Hepatocyte (in vitro differentiated cells): ENCODE data around the gene MKRN2. TPM values are rescaled to one million over a fixed set of nuclear protein-coding genes. Genes with fewer than 3 reads are reported as not detected.

Experiments used
- DNase-seq: peaks from one replicate; pipeline ENCODE4 v3.0.0-alpha.2; 2016; ENCODE audit warnings: low spot score
- H2AFZ ChIP-seq: fragments of 200-600 bp; sonication (generic); 2 replicates; pipeline ENCODE4 v1.6.0; 2016; ENCODE audit warnings: antibody characterized with exemption, mild to moderate bottlenecking
- H3K27ac ChIP-seq: fragments of 200-600 bp; sonication (generic); 2 replicates; pipeline ENCODE4 v1.5.1; 2016; ENCODE audit warnings: mild to moderate bottlenecking
- H3K27me3 ChIP-seq: fragments of 200-600 bp; sonication (generic); 2 replicates; pipeline ENCODE4 v1.6.1; 2016
- H3K36me3 ChIP-seq: fragments of 200-600 bp; sonication (generic); replicated peaks from 2 replicates; pipeline ENCODE4 v1.5.1; 2016; ENCODE audit warnings: low read depth; ENCODE audit not compliant: insufficient read depth
- H3K4me1 ChIP-seq: fragments of 200-600 bp; sonication (generic); 2 replicates; pipeline ENCODE4 v1.5.1; 2016; ENCODE audit warnings: mild to moderate bottlenecking, moderate library complexity; ENCODE audit not compliant: insufficient read depth
- H3K4me2 ChIP-seq: fragments of 200-600 bp; sonication (generic); 2 replicates; pipeline ENCODE4 v1.6.0; 2016
- H3K4me3 ChIP-seq: fragments of 200-600 bp; sonication (generic); 2 replicates; pipeline ENCODE4 v1.5.1; 2016; ENCODE audit warnings: mild to moderate bottlenecking
- H3K79me2 ChIP-seq: fragments of 200-600 bp; sonication (generic); 2 replicates; pipeline ENCODE4 v1.6.0; 2017; ENCODE audit warnings: mild to moderate bottlenecking
- H3K9me2 ChIP-seq: fragments of 200-600 bp; sonication (generic); replicated peaks from 2 replicates; pipeline ENCODE4 v1.6.0; 2017; ENCODE audit warnings: mild to moderate bottlenecking; ENCODE audit not compliant: insufficient read depth
- H3K9me3 ChIP-seq: fragments of 200-600 bp; sonication (generic); 2 replicates; pipeline ENCODE4 v1.5.1; 2016; ENCODE audit warnings: low read depth, mild to moderate bottlenecking
- H4K20me1 ChIP-seq: fragments of 200-600 bp; sonication (generic); 2 replicates; pipeline ENCODE4 v1.6.0; 2016; ENCODE audit warnings: mild to moderate bottlenecking; ENCODE audit not compliant: insufficient read depth, poor library complexity, severe bottlenecking
- CTCF ChIP-seq: fragments of 200-600 bp; sonication (generic); IDR thresholded peaks from 2 replicates; pipeline ENCODE4 v1.5.1; 2016; ENCODE audit warnings: antibody characterized with exemption, mild to moderate bottlenecking; ENCODE audit not compliant: poor library complexity
- EZH2 ChIP-seq: fragments of 200-600 bp; sonication (generic); IDR thresholded peaks from 2 replicates; pipeline ENCODE4 v1.6.1; 2016; ENCODE audit warnings: antibody characterized with exemption, mild to moderate bottlenecking, borderline replicate concordance
- EZH2phosphoT487 ChIP-seq: fragments of 200-600 bp; sonication (generic); IDR thresholded peaks from one replicate; pipeline ENCODE4 v1.6.1; 2018; ENCODE audit warnings: antibody characterized with exemption, mild to moderate bottlenecking, low read depth, moderate library complexity; ENCODE audit not compliant: unreplicated experiment, severe bottlenecking
- WGBS: methylation state at CpG from one replicate; pipeline ENCODE4 v1.1.6; 2016; ENCODE audit warnings: low lambda C conversion rate; ENCODE audit errors: missing lambda C conversion rate; 5-methylcytosine and 5-hydroxymethylcytosine counted together
- polyA plus RNA-seq: library from polyadenylated mRNA; unstranded; fragments of >200 nt; fragmentation: Nextera tagmentation; extraction: Ambion mirVana; gene quantifications from 2 replicates; pipeline ENCODE4 v1.2.1, GENCODE V29; 2016
- total RNA-seq: library from RNA; depleted of rRNA; stranded (reverse); fragments of >200 nt; gene quantifications from 2 replicates; pipeline ENCODE4 v1.2.3, GENCODE V29; 2014

The MKRN2 gene
- total and polyA plus RNA-seq, 2 experiments from 2014 or later, result 22.6 to 30.1 TPM

- Histone ChIP-seq H3K4me2 (peak overlapping the region; percentile 76), H3K79me2 (peaks cover 53% of the 10 kb centered on the region), H3K36me3 (no peaks in the 10 kb centered on the region), H4K20me1 (peaks cover 46% of the 10 kb centered on the region), H3K9me3 (no peaks in the 10 kb centered on the region), H3K9me2 (no peaks in the 10 kb centered on the region), H3K27me3 (peaks cover 3% of the 10 kb centered on the region), H3K27ac (peak overlapping the region; percentile 99), H3K4me1 (peaks cover 21% of the 10 kb centered on the region), H3K4me3 (peak overlapping the region; percentile 89), H2AFZ (peak overlapping the region; percentile 76)
- 3% methylated on average over 18 of the region's 18 CpGs for WGBS
- DNase-seq, result no peak
- TF ChIP-seq CTCF (peak; percentile 5), EZH2phosphoT487 (no peak)
Measured at GRCh38 chr3:12557473-12558100, 700 bp downstream of the MKRN2 start.

DNA sequence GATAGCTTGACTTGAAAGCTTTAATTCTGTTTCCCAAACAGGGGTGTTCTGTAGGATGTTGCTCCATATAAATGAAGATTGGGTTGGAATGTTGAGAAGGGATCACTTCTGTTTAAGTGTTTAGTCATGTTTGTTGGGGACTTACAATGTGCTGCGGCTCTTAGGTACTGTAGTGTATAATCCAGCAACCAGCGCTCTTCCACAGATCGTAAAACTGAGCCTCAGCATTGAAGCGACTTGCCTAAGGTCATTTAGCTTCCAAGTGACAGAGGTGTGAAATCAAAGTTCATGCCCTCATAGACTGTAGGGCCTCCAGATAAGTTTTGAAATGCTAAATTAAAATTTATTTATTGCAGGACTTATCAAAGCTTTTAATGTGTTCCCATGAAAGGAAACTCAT is 1.8 kb downstream of the MKRN2 start:
- no peaks in the 10 kb centered on the region for H3K36me3 ChIP-seq
- H3K4me2 ChIP-seq, result peak overlapping the region; percentile 76
- no peaks in the 10 kb centered on the region for H3K9me3 ChIP-seq
- TF ChIP-seq EZH2phosphoT487 (no peak), CTCF (no peak), EZH2 (no peak)
- H2AFZ ChIP-seq, result no peak overlapping the region
- peak overlapping the region; percentile 99 for H3K27ac ChIP-seq
- H3K27me3 ChIP-seq, result no peaks in the 10 kb centered on the region
- H3K9me2 ChIP-seq, result no peaks in the 10 kb centered on the region
- peak overlapping the region; percentile 89 for H3K4me3 ChIP-seq
- H4K20me1 ChIP-seq, result peaks cover 52% of the 10 kb centered on the region
- peaks cover 21% of the 10 kb centered on the region for H3K4me1 ChIP-seq
- H3K79me2 ChIP-seq, result peaks cover 61% of the 10 kb centered on the region
- 35% methylated on average over 4 of the region's 4 CpGs for WGBS
- no peak for DNase-seq

GRCh38 chr3:12559520-12559919 is 2.6 kb downstream of the MKRN2 start:
- Histone ChIP-seq H3K4me1 (peaks cover 21% of the 10 kb centered on the region), H3K9me3 (no peaks in the 10 kb centered on the region), H4K20me1 (peaks cover 52% of the 10 kb centered on the region), H3K9me2 (no peaks in the 10 kb centered on the region), H3K27ac (no peak overlapping the region), H3K79me2 (peaks cover 69% of the 10 kb centered on the region), H3K4me2 (peak overlapping the region; percentile 76), H2AFZ (no peak overlapping the region), H3K36me3 (no peaks in the 10 kb centered on the region), H3K4me3 (no peak overlapping the region), H3K27me3 (no peaks in the 10 kb centered on the region)
- DNase-seq, result no peak
- 85% methylated on average over 3 of the region's 3 CpGs for WGBS
- TF ChIP-seq EZH2phosphoT487 (no peak), EZH2 (no peak), CTCF (no peak)
